ENCODE results near the gene COL27A1.

DNA sequence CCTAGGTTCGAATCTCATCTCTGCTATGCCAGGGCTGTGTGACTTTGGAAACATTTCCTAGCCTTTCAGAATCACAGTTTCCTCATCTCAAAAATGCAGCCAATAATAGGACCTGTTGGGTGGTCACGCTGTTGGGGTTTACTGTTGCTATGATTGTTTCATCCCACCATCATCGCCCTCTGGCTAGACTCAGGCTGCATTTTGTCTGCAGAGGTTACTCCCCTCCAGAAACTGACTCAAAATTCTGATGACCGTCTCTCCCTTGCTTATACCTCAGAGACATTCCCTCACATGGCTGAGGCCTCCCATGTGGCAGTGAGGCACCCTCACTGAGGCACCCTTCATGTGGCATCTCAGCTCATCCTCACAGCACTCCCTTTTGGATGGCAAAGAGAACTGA is 61.6 kb downstream of the COL27A1 start:
- no peak for TF ChIP-seq RCOR1 (IDR thresholded peaks at IDR 0.05; ENCODE audit: low read length)
- TF ChIP-seq, protein P1, sequence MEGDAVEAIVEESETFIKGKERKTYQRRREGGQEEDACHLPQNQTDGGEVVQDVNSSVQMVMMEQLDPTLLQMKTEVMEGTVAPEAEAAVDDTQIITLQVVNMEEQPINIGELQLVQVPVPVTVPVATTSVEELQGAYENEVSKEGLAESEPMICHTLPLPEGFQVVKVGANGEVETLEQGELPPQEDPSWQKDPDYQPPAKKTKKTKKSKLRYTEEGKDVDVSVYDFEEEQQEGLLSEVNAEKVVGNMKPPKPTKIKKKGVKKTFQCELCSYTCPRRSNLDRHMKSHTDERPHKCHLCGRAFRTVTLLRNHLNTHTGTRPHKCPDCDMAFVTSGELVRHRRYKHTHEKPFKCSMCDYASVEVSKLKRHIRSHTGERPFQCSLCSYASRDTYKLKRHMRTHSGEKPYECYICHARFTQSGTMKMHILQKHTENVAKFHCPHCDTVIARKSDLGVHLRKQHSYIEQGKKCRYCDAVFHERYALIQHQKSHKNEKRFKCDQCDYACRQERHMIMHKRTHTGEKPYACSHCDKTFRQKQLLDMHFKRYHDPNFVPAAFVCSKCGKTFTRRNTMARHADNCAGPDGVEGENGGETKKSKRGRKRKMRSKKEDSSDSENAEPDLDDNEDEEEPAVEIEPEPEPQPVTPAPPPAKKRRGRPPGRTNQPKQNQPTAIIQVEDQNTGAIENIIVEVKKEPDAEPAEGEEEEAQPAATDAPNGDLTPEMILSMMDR (IDR thresholded peaks at IDR 0.05), result no peak
- TF ChIP-seq MEF2A (IDR thresholded peaks at IDR 0.05; ENCODE audit: borderline replicate concordance, low read depth), result no peak
- TF ChIP-seq FOSL2 (IDR thresholded peaks at IDR 0.05; ENCODE audit: borderline replicate concordance, low read depth), result no peak
- TF ChIP-seq ELF1 (IDR thresholded peaks at IDR 0.05), result no peak
- no peak for TF ChIP-seq CHD2 (IDR thresholded peaks at IDR 0.05; ENCODE audit: low read length, partially characterized antibody)
- no peak for TF ChIP-seq TEAD4 (IDR thresholded peaks at IDR 0.05; ENCODE audit: borderline replicate concordance, insufficient read depth)
- TF ChIP-seq RXRA (IDR thresholded peaks at IDR 0.05; ENCODE audit: borderline replicate concordance, low read depth), result no peak
- no peak for TF ChIP-seq TAF1 (IDR thresholded peaks at IDR 0.05; ENCODE audit: borderline replicate concordance, low read depth, low read length)
